Motor neuron (in vitro differentiated cells): Measurements from ENCODE around the gene POU3F3. TPM values are rescaled to one million over a fixed set of nuclear protein-coding genes. Genes with fewer than 3 reads are reported as not detected.

Experiments
- ATAC-seq, 8 experiments: fragments of 200-7000 bp; cut with Tn5 transposase; replicated peaks in 6 of 8; 2 replicates each; pipeline ENCODE4 v1.8.0; 2021; ENCODE audit warnings: mild to moderate bottlenecking in 8 of 8, moderate library complexity in 8 of 8
- H3K27ac ChIP-seq, 2 donors: fragments of 250-450 bp; sonication (Bioruptor Pico); 2 replicates each; pipeline ENCODE4 v1.9.0; 2021; ENCODE audit warnings: antibody characterized with exemption in 2 of 2, mild to moderate bottlenecking in 2 of 2, moderate library complexity in 1 of 2
- H3K4me1 ChIP-seq, 2 donors: fragments of 250-450 bp; sonication (Bioruptor Pico); replicated peaks in 1 of 2; 2 replicates each; pipeline ENCODE4 v1.6.1; 2021; ENCODE audit warnings: antibody characterized with exemption in 2 of 2, mild to moderate bottlenecking in 2 of 2, moderate library complexity in 1 of 2
- H3K4me3 ChIP-seq, 5 donors: fragments of 250-450 bp; sonication (Bioruptor Pico); 2 replicates each; pipeline ENCODE4 v1.9.0; 2021; ENCODE audit warnings: antibody characterized with exemption in 5 of 5, mild to moderate bottlenecking in 5 of 5, moderate library complexity in 4 of 5
- WGBS, 10 experiments: fragments of 450-650 bp; shearing (Covaris generic); methylation state at CpG; one replicate each; pipeline ENCODE4 v1.0.0; 2022; 5-methylcytosine and 5-hydroxymethylcytosine counted together
- in situ Hi-C, 9 experiments: fragments of 400-800 bp; cut with MboI; loops; one replicate each; pipeline ENCODE4 v1.15.0; 2021; ENCODE audit warnings: low sequenced_read_pairs in 9 of 9, low pct_unique_long_range_greater_than_20kb in 2 of 9; ENCODE audit not compliant: unreplicated experiment in 9 of 9
- total RNA-seq, 8 experiments: library from RNA; unstranded; fragments of 300-600 nt; gene quantifications; 2 replicates each; pipeline versions ENCODE4 v1.2.3 to v1.2.4, GENCODE V29; 2022

The POU3F3 gene
- total RNA-seq = 10 to 100 TPM in 5 of 8 experiments, 1 to 10 TPM in 1, under 1 TPM in 1, not detected in 1; 0.14 to 55.4 (median 39.8) TPM

- peak within 1 kb of the TSS; percentile 83 to 90 for H3K27ac ChIP-seq
- in situ Hi-C loops = loop anchor here in 5 of 9 experiments (25.0 kb wide), 3 partner anchors 892 to 1692 kb away; no protein-coding TSS in a partner anchor
- peak; percentile 53 to 82 (median 77) for ATAC-seq
Measured at GRCh38 chr2:104853534-104854497, at the start of gene POU3F3. POU3F3 (plus strand) TSS chr2:104854115; CDS start chr2:104855511, 1,396 bp downstream.

GRCh38 chr2:104804148-104804890, 49.6 kb upstream of the POU3F3 start:
- Histone ChIP-seq H3K4me3 (no peak overlapping the region), H3K27ac (no peak overlapping the region), H3K4me1 (peaks cover 0 to 3% of the 10 kb centered on the region in 2 donors)
- in situ Hi-C loops = no loop called here
- 15 to 100% (median 88%) methylated on average over 2 to 5 of the region's 6 CpGs; no CpG with 5 or more reads in 1 of the 10 experiments for WGBS, 10 experiments
- no peak for ATAC-seq

More at GRCh38 chr2:104853534-104854497, at the start of gene POU3F3:
- peak within 1 kb of the TSS; percentile 53 to 86 (median 64) for H3K4me3 ChIP-seq
- WGBS, 10 experiments = 0 to 20% (median 0%) methylated on average over 1 to 33 of the region's 65 CpGs; no CpG with 5 or more reads in 3 of the 10 experiments
- peaks cover 0 to 2% of the 10 kb centered on the region in 2 donors for H3K4me1 ChIP-seq

GRCh38 chr2:104812286-104812685, 41.6 kb upstream of the POU3F3 start:
- Histone ChIP-seq H3K27ac (no peak overlapping the region), H3K4me1 (peaks cover 0 to 12% of the 10 kb centered on the region in 2 donors), H3K4me3 (no peak overlapping the region)
- WGBS, 10 experiments = 0 to 100% (median 88%) methylated on average over 1 of the region's 1 CpG; no CpG with 5 or more reads in 5 of the 10 experiments
- in situ Hi-C loops = no loop called here
- no peak for ATAC-seq

GRCh38 chr2:104816143-104816542, 37.8 kb upstream of the POU3F3 start:
- Histone ChIP-seq H3K4me1 (peaks cover 8 to 26% of the 10 kb centered on the region in 2 donors), H3K27ac (no peak overlapping the region), H3K4me3 (no peak overlapping the region)
- 0 to 100% (median 96%) methylated on average over 1 to 5 of the region's 5 CpGs; no CpG with 5 or more reads in 2 of the 10 experiments for whole genome bisulfite sequencing, 10 experiments
- no peak for ATAC-seq
- in situ Hi-C loops = no loop called here

GRCh38 chr2:104818264-104818663, 35.7 kb upstream of the POU3F3 start:
- ATAC-seq = no peak
- WGBS, 10 experiments = 8 to 57% (median 38%) methylated on average over 2 to 6 of the region's 6 CpGs; no CpG with 5 or more reads in 4 of the 10 experiments
- no peak overlapping the region for H3K27ac ChIP-seq

GRCh38 chr2:104820126-104820525, 33.8 kb upstream of the POU3F3 start:
- peaks cover 8 to 14% of the 10 kb centered on the region in 2 donors for H3K4me1 ChIP-seq
- H3K4me3 ChIP-seq = no peak overlapping the region
- H3K27ac ChIP-seq = no peak overlapping the region
- 0 to 100% (median 55%) methylated on average over 1 to 3 of the region's 3 CpGs; no CpG with 5 or more reads in 2 of the 10 experiments for WGBS, 10 experiments
- in situ Hi-C loops = no loop called here
- no peak for ATAC-seq

More at GRCh38 chr2:104818264-104818663, 35.7 kb upstream of the POU3F3 start:
- Histone ChIP-seq H3K4me1 (peaks cover 8 to 16% of the 10 kb centered on the region in 2 donors), H3K4me3 (no peak overlapping the region)
- in situ Hi-C loops = no loop called here

GRCh38 chr2:104825124-104825865, 28.6 kb upstream of the POU3F3 start:
- Histone ChIP-seq H3K4me1 (no peaks in the 10 kb centered on the region), H3K4me3 (no peak overlapping the region), H3K27ac (no peak overlapping the region)
- WGBS, 10 experiments = 20 to 100% (median 84%) methylated on average over 1 to 3 of the region's 3 CpGs; no CpG with 5 or more reads in 4 of the 10 experiments
- in situ Hi-C loops = no loop called here
- ATAC-seq = no peak

- WGBS, 10 experiments = 13 to 100% (median 62%) methylated on average over 1 to 2 of the region's 2 CpGs; no CpG with 5 or more reads in 4 of the 10 experiments
Measured at GRCh38 chr2:104826016-104826415, 27.9 kb upstream of the POU3F3 start.

GRCh38 chr2:104831742-104832141, 22.2 kb upstream of the POU3F3 start:
- Histone ChIP-seq H3K27ac (no peak overlapping the region), H3K4me3 (no peak overlapping the region), H3K4me1 (peaks cover 11 to 38% of the 10 kb centered on the region in 2 donors)
- in situ Hi-C loops = no loop called here
- ATAC-seq = no peak
- WGBS, 10 experiments = 80 to 100% (median 92%) methylated on average over 1 of the region's 1 CpG; no CpG with 5 or more reads in 7 of the 10 experiments

More at GRCh38 chr2:104826016-104826415, 27.9 kb upstream of the POU3F3 start:
- no peak for ATAC-seq
- Histone ChIP-seq H3K4me3 (no peak overlapping the region), H3K27ac (no peak overlapping the region), H3K4me1 (no peaks in the 10 kb centered on the region)
- in situ Hi-C loops = no loop called here

- ATAC-seq = peak in 5 of 8 experiments; percentile 66 to 88 (median 83)
- in situ Hi-C loops = no loop called here
- WGBS, 10 experiments = 0 to 90% (median 71%) methylated on average over 1 to 10 of the region's 17 CpGs; no CpG with 5 or more reads in 2 of the 10 experiments
- Histone ChIP-seq H3K4me1 (peaks cover 11 to 49% of the 10 kb centered on the region in 2 donors), H3K4me3 (no peak overlapping the region), H3K27ac (peak overlapping the region in 1 of 2 donors; percentile 28)
Measured at GRCh38 chr2:104834431-104835153, 19.3 kb upstream of the POU3F3 start.

- peak in 1 of 8 experiments; percentile 35 for ATAC-seq
- Histone ChIP-seq H3K4me3 (no peak overlapping the region), H3K4me1 (peaks cover 14 to 65% of the 10 kb centered on the region in 2 donors), H3K27ac (no peak overlapping the region)
- in situ Hi-C loops = no loop called here
- 31 to 94% (median 71%) methylated on average over 1 to 3 of the region's 3 CpGs; no CpG with 5 or more reads in 6 of the 10 experiments for WGBS, 10 experiments
Measured at GRCh38 chr2:104836265-104836664, 17.6 kb upstream of the POU3F3 start.
